Erythroblast (primary cell): ENCODE data around the gene ANKH.

Experiments
- GATA1 ChIP-seq: IDR thresholded peaks from 2 replicates; pipeline ENCODE4 v1.6.1; 2011; ENCODE audit warnings: low read depth, mild to moderate bottlenecking, control low read depth, low read length, moderate library complexity
- POLR2A ChIP-seq: IDR thresholded peaks from 2 replicates; pipeline ENCODE4 v1.6.1; 2011; ENCODE audit warnings: mild to moderate bottlenecking, low read length

DNA sequence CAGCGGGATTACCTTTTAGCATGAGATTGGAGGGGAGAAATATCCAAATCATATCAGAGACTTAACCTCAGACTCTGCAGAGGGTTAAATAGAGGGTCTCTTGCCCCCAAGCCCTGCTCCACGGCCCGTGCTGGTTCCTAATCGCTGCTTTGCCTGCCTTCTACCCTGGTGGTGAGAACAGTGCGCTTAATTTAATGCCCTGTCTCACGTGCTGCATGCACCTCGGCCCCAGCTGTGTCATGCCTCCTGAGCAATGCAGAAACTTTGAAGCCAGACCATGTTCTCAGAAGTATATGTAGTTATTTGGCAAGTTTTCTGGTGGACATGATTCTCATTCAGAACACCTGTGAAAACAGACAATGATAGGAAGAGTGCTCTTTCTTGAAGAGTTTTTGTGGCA, 205.6 kb downstream of the ANKH start:
- TF ChIP-seq POLR2A (no peak), GATA1 (no peak)
